NCI-H510A treated with DMSO at 0.1 percent for 48 hours (cell line): ENCODE measurements around the gene C16orf86.
"Not testable (repeated sequence)": the region's sequence is repeated elsewhere in the genome, so short reads cannot be mapped to it uniquely, and the experiment has no call there.

Experiments used
- DNase-seq: peaks from one replicate; lab custom pipeline; 2025; lab: John Stamatoyannopoulos, UW

C16orf86 gene

GRCh38 chr16:67667453-67667816 lies 821 bp downstream of the C16orf86 start:
- no peak for DNase-seq

- peak; percentile 85 for DNase-seq
These were observed 1.3 kb downstream of the C16orf86 start for GRCh38 chr16:67667817-67668494.

DNA sequence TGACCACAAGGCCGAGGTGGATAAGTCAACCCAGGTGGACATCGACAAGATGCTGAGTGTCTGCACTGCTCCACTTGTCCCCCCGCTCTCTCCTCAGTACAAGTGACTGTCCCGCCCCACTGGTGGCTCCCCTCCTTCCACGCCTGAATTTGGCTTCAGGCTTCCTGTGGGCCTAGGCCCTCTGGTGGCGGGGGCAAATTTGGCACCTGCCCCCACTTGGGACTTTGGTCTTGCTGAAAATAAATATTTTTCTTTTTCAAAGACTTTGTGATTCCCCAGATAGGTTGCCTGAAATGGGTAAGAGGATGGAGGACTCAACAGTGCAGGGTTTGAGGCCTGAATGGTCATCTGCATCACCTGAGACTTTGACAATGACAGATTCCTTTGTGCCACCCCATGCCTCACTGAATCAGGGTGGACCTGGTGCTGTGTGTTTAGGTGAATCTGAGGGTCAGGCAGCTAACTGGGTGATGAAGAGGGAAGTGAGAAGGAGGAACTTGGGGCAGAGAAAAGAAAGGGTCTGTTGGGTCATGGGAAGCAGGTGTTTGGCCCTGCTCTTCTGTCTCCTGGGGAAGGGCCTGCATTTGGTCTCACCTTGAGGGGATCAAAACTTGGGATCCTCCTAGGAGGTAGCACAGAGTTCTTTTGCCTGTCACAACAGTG lies 2.0 kb downstream of the C16orf86 start:
- DNase-seq, result no peak

GRCh38 chr16:67669499-67670101 lies 3.0 kb downstream of the C16orf86 start:
- no peak for DNase-seq

DNA sequence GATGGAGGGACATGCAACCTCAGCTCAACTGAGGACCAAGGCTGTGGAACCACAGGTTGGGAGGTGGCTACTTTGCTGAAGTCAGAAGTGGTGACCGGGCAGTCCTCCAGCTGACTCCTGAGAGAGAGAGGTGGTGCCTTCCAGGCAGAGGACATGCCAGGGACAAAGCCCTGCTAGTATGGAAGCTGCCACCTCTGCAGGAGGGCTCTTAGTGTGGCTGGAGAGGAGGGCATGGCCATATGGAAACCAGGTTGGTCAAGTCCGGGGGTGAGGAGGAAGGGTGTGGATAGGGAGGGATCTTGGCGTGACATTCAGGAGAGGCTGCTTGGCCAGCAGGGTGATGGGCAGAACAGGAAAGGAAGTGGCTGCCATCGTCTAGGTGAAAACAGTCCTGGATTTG lies 5.7 kb downstream of the C16orf86 start:
- DNase-seq, result no peak

- peak; percentile 45 for DNase-seq
These were observed 6.4 kb downstream of the C16orf86 start for GRCh38 chr16:67672739-67673662.

DNA sequence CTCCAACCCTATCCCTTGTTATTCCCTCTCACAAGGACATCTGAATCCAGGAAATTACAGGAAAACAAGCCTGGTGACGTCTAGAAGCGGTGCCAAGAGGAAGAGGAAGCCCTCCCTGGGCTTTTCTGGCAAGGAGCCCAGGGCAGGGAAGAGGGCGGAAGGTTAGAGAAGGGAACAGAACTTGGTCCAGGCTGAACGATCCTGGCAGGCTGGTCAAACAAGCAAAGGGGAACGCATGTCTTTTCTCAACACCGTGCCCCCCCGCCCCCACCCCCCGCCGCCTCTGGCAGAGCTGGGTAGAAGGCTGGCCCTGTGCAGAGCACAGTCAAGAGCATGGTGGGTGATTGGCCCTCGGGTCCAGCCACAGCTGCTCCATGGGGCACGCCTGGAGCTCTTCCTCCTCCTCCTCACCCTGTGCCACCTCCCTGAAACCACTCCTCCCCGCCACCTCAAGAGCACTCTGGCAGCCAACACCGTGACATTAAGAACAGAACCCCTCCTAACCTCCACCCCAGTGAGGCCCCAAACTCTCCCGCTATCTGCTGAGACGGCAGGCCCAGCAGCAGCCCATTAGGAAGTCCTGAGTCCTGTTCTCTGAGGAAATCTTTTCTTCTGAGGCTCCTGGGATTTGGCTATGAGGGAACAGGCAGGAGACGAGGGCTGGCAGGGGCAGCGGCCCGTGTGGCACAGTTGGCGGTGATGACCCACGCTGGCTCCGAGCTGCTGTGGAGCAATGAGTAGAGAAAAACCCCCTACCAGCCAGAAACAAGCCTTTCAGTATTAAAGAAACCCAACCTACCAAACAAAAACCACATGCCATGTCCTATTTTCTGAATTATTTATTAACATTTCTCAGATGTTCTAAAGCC lies 7.3 kb downstream of the C16orf86 start:
- peak; percentile 78 for DNase-seq

DNA sequence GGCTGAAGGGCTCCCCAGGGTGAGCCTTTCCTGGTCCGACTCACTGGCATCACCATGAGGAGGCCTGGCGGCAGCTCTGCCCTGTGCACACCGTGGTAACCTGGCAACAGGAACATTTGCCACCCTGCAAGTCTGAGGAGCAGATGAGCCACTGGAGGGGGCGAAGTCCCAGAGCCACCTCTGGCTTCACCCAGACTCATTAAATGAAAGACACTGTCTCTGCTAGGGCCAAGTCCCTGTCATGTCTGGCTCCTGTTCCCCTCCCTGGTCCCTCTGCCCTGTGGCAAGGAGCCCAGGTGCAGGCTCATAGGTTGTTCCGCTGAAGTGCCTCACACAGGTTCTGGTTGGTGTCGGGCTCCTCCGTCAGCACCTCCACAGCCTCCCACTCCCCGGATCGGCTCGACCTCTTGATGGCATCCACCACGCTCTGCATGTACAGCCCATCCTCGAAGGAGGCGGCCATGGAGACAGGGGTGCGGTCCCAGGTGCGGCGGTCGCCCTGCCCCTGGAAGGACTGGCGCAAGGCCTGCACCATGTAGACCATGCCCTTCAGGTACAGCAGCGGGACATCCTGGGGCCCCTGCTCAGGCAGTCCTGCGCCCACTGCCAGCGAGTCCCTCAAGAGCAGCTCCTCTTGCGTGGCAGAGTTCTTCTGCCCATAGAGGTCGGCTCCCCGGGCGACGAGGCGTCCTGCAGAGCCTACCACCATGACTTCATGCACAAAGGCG lies 8.4 kb downstream of the C16orf86 start:
- peak; percentile 37 for DNase-seq

DNA sequence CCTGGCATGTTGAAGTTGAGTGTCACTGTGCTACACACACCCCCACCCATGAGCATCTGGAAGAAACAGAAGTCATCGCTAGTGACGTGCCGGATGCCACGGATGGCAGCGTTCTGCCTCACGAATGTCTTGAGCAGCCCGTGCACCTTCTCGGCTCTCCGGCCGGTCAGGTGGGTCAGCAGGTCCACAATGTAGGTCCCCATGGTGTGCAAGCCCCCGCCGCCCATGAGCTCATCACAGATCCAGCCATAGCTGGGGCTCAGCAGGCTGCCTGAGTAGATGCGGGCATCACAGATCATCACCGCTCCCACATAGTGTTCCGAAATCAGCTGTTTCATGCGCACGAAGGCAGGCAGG lies 8.9 kb downstream of the C16orf86 start:
- no peak for DNase-seq

DNA sequence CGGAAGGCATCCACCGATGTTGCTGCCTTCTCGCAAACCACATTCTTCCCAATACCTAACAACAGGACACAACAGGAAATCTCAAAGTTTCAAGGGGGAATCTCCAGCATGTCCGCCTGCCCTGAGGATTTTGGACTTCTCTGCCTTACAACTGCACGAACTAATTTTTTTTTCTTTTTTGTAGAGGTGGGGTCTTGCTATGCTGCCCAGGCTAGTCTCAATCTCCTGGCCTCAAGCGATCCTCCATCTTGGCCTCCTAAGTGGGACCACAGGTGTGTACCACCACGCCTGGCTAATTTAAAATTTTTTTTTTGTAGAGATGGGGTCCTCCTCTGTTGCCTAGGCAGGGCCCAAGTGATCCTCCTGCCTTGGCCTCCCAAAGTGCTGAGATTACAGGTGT lies 9.4 kb downstream of the C16orf86 start:
- no peak for DNase-seq

- no peak for DNase-seq
These were observed 9.9 kb downstream of the C16orf86 start for GRCh38 chr16:67676516-67676915.

DNA sequence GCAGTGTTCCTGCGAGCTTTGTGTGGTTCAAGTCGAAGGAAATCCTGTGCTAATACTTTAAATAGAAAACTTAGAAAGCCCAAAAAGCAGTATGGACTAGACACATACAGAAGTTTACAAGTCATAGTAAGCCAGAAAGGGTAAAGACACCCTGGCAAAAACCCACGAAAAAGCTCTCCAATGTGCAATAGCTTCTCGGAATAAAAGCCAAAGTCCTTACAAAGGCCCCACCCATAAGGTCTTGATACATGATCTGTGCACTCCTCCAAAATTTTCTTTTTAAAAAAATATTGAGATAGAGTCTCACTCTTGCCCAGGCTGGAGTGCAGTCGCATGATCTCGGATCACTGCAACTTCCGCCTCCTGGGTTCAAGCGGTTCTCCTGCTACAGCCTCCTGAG lies 10.3 kb downstream of the C16orf86 start:
- DNase-seq, result no peak

- no peak for DNase-seq
These were observed 11.1 kb downstream of the C16orf86 start for GRCh38 chr16:67677712-67678111.

DNA sequence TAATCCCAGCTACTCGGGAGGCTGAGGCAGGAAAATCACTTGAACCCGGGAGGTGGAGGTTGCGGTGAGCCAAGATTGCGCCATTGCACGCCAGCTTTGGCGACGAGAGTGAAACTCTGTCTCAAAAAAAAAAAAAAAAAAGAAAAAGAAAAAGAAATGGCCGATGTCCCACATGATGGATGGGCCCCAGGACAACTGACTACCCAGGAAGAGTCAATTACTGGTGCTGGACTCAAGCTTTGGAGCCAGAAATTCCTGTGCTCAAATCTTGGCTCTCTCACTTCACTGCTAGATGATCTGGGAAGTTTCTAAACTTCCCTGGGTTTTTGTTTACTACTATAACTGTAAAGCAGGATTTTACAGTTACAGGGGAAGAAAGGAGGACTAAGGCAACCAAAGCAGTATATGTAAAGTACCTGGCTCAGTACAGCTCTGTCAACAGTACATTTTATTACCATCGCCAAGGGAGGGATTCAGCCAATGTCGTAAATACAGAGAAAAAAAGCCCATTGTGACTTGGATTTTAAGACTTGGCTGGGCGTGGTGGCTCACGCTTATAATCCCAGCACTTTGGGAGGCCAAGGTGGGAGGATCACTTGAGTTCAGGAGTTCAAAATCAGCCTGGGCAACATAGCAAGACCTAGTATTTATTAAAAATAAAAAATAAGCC lies 11.9 kb downstream of the C16orf86 start:
- DNase-seq, result no peak

DNA sequence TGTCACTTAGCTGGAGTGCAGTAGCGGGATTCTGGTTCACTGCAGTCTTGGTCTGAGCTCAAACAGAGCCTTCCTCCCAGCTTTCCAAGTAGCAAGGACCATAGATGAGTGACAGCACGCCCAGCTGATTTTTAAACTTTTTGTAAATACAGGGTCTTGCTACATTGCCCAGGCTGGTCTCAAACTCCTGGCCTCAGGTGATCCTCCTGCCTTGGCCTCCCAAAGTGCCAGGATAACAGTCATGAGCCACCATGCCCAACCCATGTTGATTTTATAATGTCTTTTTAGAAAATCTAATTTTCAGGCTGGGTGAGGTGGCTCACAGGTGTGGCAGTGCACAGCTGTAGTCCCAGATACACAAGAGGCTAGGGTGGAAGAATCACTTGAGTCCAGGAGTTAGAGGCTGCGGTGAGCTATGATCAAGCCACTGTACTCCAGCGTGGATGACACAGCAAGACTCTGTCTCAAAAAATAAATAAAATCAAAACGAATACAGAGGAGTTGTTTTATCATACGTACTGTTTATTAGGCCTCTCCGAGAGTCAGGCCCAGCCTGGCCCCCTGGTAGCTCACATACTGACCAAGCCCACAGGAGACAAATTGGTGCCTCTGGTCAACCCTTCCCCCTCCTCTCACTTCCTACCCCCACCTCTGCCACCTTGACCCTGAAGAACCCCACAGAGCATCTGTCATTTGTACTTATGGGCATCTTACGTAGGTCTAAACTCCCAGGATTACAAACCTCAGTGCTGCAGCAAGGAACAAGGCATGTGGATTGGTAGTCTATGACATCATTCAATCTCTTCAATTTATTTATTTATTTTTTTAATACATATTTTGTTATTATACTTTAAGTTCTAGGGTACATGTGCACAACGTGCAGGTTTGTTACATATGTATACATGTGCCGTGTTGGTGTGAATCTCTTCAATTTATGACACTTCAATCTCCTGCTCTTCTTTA lies 13.6 kb downstream of the C16orf86 start:
- no peak for DNase-seq

DNA sequence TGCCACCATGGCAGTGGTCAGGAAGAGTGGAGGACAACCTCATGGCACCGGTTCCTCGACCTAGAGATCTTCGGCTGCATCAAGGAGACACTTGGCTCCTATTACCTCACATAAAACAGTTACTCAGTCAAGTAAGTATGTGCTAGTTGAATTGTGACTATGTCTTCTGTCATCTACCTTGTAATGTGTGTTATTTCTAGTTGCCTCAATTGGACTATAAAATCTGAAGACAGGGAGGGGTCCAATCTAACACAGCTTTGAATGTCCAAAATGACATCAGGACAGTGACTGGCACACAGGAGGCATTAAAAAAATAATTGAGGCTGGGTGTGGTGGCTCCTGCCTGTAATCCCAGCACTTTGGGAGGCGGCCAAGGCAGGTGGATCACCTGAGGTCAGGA lies 17.2 kb downstream of the C16orf86 start:
- DNase-seq, result no peak

- no peak for DNase-seq
These were observed 18.9 kb downstream of the C16orf86 start for GRCh38 chr16:67685388-67686112.

GRCh38 chr16:67693517-67694285 lies 27.1 kb downstream of the C16orf86 start:
- not testable (repeated sequence) for DNase-seq
